GM23338 (cell line): ENCODE results near the gene XYLT1. TPM values are rescaled to one million over a fixed set of nuclear protein-coding genes. Genes with fewer than 3 reads are reported as not detected.

Experiments used
- ATAC-seq: fragments of 200-7000 bp; cut with Tn5 transposase; 3 replicates; pipeline ENCODE4 v1.9.1; 2020
- DNase-seq: peaks from one replicate; pipeline ENCODE4 v3.0.0-alpha.2; 2015; ENCODE audit warnings: low spot score
- H2AFZ ChIP-seq: fragments of 200-600 bp; sonication (generic); 2 replicates; pipeline ENCODE4 v1.8.0; 2016; ENCODE audit warnings: antibody characterized with exemption, mild to moderate bottlenecking, moderate library complexity
- H3F3A ChIP-seq: fragments of 200-600 bp; sonication (generic); replicated peaks from 2 replicates; pipeline ENCODE4 v1.8.0; 2017; ENCODE audit warnings: antibody characterized with exemption, mixed run types, low read depth
- H3K27ac ChIP-seq: fragments of 200-600 bp; sonication (generic); 2 replicates; pipeline ENCODE4 v1.6.1; 2016; ENCODE audit warnings: low read depth
- H3K27me3 ChIP-seq: fragments of 200-600 bp; sonication (generic); 2 replicates; pipeline ENCODE4 v1.8.0; 2016; ENCODE audit warnings: mild to moderate bottlenecking, mixed run types, moderate library complexity; ENCODE audit not compliant: insufficient read depth
- H3K36me3 ChIP-seq: fragments of 200-600 bp; sonication (generic); 2 replicates; pipeline ENCODE4 v1.8.0; 2016; ENCODE audit warnings: mild to moderate bottlenecking; ENCODE audit not compliant: insufficient read depth
- H3K4me1 ChIP-seq: fragments of 200-600 bp; sonication (generic); 2 replicates; pipeline ENCODE4 v1.8.0; 2016; ENCODE audit warnings: mild to moderate bottlenecking, moderate library complexity; ENCODE audit not compliant: insufficient read depth
- H3K4me2 ChIP-seq: fragments of 200-600 bp; sonication (generic); 2 replicates; pipeline ENCODE4 v1.7.1; 2017; ENCODE audit warnings: mixed run types
- H3K4me3 ChIP-seq: fragments of 200-600 bp; sonication (generic); 2 replicates; pipeline ENCODE4 v1.6.1; 2016; ENCODE audit warnings: mixed run types
- H3K79me2 ChIP-seq: fragments of 200-600 bp; sonication (generic); replicated peaks from 2 replicates; pipeline ENCODE4 v1.8.0; 2017; ENCODE audit warnings: mild to moderate bottlenecking; ENCODE audit not compliant: insufficient read depth
- H3K9me2 ChIP-seq: fragments of 200-600 bp; sonication (generic); 2 replicates; pipeline ENCODE4 v1.8.0; 2017; ENCODE audit not compliant: insufficient read depth
- H4K20me1 ChIP-seq: fragments of 200-600 bp; sonication (generic); replicated peaks from 2 replicates; pipeline ENCODE4 v1.8.0; 2017; ENCODE audit warnings: mild to moderate bottlenecking; ENCODE audit not compliant: insufficient read depth
- H3K27ac Mint-ChIP-seq: 2 replicates; pipeline ENCODE4 v1.8.0; 2020; ENCODE audit warnings: inconsistent platforms, mild to moderate bottlenecking, moderate library complexity, mixed read lengths
- H3K27me3 Mint-ChIP-seq: 3 replicates; pipeline ENCODE4 v1.8.0; 2022; ENCODE audit warnings: low read depth, mild to moderate bottlenecking, moderate library complexity, mixed read lengths, inconsistent platforms; ENCODE audit not compliant: insufficient read depth, poor library complexity
- H3K36me3 Mint-ChIP-seq: 3 replicates; pipeline ENCODE4 v1.8.0; 2021; ENCODE audit warnings: low read depth, mild to moderate bottlenecking, inconsistent platforms, moderate library complexity, mixed read lengths
- H3K4me1 Mint-ChIP-seq: 3 replicates; pipeline ENCODE4 v1.8.0; 2020; ENCODE audit warnings: mild to moderate bottlenecking, inconsistent platforms, mixed read lengths
- H3K4me3 Mint-ChIP-seq: 3 replicates; pipeline ENCODE4 v1.8.0; 2021; ENCODE audit warnings: moderate library complexity, mild to moderate bottlenecking, inconsistent platforms, mixed read lengths
- H3K9me3 Mint-ChIP-seq: 3 replicates; pipeline ENCODE4 v1.8.0; 2020; ENCODE audit warnings: moderate library complexity, mild to moderate bottlenecking, inconsistent platforms, mixed read lengths
- CREB1 ChIP-seq: fragments of 250-450 bp; sonication (Bioruptor Pico); IDR thresholded peaks from 2 replicates; pipeline ENCODE4 v1.5.0; 2020; ENCODE audit warnings: low read depth, mild to moderate bottlenecking, moderate library complexity
- EZH2 ChIP-seq: fragments of 200-600 bp; sonication (generic); IDR thresholded peaks from one replicate; pipeline ENCODE4 v1.8.0; 2017; ENCODE audit warnings: antibody characterized with exemption, mild to moderate bottlenecking, low read depth; ENCODE audit not compliant: unreplicated experiment
- EZH2phosphoT487 ChIP-seq: fragments of 200-600 bp; sonication (generic); IDR thresholded peaks from one replicate; pipeline ENCODE4 v1.8.1; 2018; ENCODE audit warnings: antibody characterized with exemption; ENCODE audit not compliant: unreplicated experiment
- JUNB ChIP-seq: IDR thresholded peaks from one replicate; pipeline ENCODE4 v1.6.1; 2016; ENCODE audit warnings: antibody characterized with exemption; ENCODE audit not compliant: unreplicated experiment
- NANOG ChIP-seq: IDR thresholded peaks from 2 replicates; pipeline ENCODE4 v1.6.1; 2016; ENCODE audit warnings: antibody characterized with exemption, borderline replicate concordance
- POLR2AphosphoS5 ChIP-seq: IDR thresholded peaks from 2 replicates; pipeline ENCODE4 v1.6.1; 2016; ENCODE audit warnings: antibody characterized with exemption, low read depth
- STAT1 ChIP-seq: IDR thresholded peaks from one replicate; pipeline ENCODE4 v1.6.1; 2016; ENCODE audit warnings: antibody characterized with exemption; ENCODE audit not compliant: unreplicated experiment
- ZNF114 ChIP-seq: fragments of 250-450 bp; sonication (Bioruptor Pico); IDR thresholded peaks from 2 replicates; pipeline ENCODE4 v1.5.0; 2020; ENCODE audit warnings: mild to moderate bottlenecking, moderate library complexity
- ZNF331 ChIP-seq: fragments of 250-450 bp; sonication (Bioruptor Pico); IDR thresholded peaks from 2 replicates; pipeline ENCODE4 v1.5.0; 2020; ENCODE audit warnings: low read depth, mild to moderate bottlenecking, moderate library complexity
- polyA plus RNA-seq: library from polyadenylated mRNA; unstranded; fragments of >200 nt; fragmentation: Nextera tagmentation; extraction: Ambion mirVana; gene quantifications from 2 replicates; pipeline ENCODE4 v1.2.1, GENCODE V29; 2016
- total RNA-seq: library from RNA; depleted of rRNA; stranded (reverse); fragments of >200 nt; shearing (Covaris generic); gene quantifications from 2 replicates; pipeline ENCODE4 v1.2.3, GENCODE V29; 2014
- TF ChIP-seq, protein P1 (sequence below): IDR thresholded peaks from 2 replicates; pipeline ENCODE4 v1.6.1; 2016; ENCODE audit warnings: antibody characterized with exemption
- TF ChIP-seq, protein P2 (sequence below): fragments of 250-450 bp; sonication (Bioruptor Pico); IDR thresholded peaks from 2 replicates; pipeline ENCODE4 v1.5.0; 2020; ENCODE audit warnings: mild to moderate bottlenecking, moderate library complexity
- TF ChIP-seq, protein P3 (sequence below), 2 experiments: fragments of 200-600 bp in 1 of 2; sonication (generic) in 1 of 2; conservative IDR thresholded peaks; 2 replicates each; pipeline versions ENCODE4 v1.5.1 to v1.6.1; 2016 to 2017; ENCODE audit warnings: antibody characterized with exemption in 2 of 2, low read depth in 2 of 2, mild to moderate bottlenecking in 2 of 2, moderate library complexity in 1 of 2
- TF ChIP-seq, protein P4 (sequence below): IDR thresholded peaks from one replicate; pipeline ENCODE4 v1.6.1; 2018; ENCODE audit warnings: antibody characterized with exemption; ENCODE audit not compliant: unreplicated experiment

Gene XYLT1
- total and polyA plus RNA-seq, 2 experiments from 2014 or later, result 3.5 to 24.7 TPM

DNA sequence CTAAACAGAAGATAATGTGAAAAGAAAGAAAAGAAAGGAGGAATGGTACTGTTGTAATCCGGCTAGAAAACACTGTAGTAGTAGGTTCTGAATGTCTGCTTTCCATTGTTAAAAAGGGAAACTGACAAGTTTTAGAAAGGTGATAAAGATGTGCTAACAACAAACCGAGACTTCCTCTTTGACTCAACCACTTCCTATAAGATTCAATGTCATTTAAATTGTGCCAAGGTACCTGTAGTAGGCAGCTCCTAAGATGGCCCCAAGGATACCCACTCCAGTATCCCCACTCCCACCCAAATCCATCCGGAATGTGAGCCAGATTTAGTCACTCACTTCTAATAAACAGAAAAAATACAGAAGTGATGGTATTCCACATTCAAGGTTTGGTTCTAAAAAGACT is 31.2 kb downstream of the XYLT1 start:
- no peak overlapping the region for H3K4me3 ChIP-seq
- no peaks in the 10 kb centered on the region for H3K27me3 ChIP-seq
- peaks cover 7% of the 10 kb centered on the region for H3K4me1 Mint-ChIP-seq
- peaks cover 74% of the 10 kb centered on the region for H3K79me2 ChIP-seq
- H3K4me1 ChIP-seq, result peaks cover 8% of the 10 kb centered on the region; the same call in 1 of the 2 replicates
- no peak overlapping the region for H3K4me3 Mint-ChIP-seq
- ATAC-seq (no peak), DNase-seq (no peak)
- H3K36me3 Mint-ChIP-seq, result peaks cover 19% of the 10 kb centered on the region; the same call in 2 of the 3 replicates
- no peaks in the 10 kb centered on the region for H3K27me3 Mint-ChIP-seq
- no peak overlapping the region for H2AFZ ChIP-seq
- no peaks in the 10 kb centered on the region; the same call in 1 of the 3 replicates for H3K9me3 Mint-ChIP-seq
- TF ChIP-seq, protein P1, sequence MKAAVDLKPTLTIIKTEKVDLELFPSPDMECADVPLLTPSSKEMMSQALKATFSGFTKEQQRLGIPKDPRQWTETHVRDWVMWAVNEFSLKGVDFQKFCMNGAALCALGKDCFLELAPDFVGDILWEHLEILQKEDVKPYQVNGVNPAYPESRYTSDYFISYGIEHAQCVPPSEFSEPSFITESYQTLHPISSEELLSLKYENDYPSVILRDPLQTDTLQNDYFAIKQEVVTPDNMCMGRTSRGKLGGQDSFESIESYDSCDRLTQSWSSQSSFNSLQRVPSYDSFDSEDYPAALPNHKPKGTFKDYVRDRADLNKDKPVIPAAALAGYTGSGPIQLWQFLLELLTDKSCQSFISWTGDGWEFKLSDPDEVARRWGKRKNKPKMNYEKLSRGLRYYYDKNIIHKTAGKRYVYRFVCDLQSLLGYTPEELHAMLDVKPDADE, result no peak
- no peak for TF ChIP-seq ZNF331 (CRISPR knock-in tag)
- TF ChIP-seq POLR2AphosphoS5, result no peak
- no peak for TF ChIP-seq EZH2
- no peak for TF ChIP-seq ZNF114 (CRISPR knock-in tag)
- TF ChIP-seq NANOG, result no peak
- TF ChIP-seq, protein P2, sequence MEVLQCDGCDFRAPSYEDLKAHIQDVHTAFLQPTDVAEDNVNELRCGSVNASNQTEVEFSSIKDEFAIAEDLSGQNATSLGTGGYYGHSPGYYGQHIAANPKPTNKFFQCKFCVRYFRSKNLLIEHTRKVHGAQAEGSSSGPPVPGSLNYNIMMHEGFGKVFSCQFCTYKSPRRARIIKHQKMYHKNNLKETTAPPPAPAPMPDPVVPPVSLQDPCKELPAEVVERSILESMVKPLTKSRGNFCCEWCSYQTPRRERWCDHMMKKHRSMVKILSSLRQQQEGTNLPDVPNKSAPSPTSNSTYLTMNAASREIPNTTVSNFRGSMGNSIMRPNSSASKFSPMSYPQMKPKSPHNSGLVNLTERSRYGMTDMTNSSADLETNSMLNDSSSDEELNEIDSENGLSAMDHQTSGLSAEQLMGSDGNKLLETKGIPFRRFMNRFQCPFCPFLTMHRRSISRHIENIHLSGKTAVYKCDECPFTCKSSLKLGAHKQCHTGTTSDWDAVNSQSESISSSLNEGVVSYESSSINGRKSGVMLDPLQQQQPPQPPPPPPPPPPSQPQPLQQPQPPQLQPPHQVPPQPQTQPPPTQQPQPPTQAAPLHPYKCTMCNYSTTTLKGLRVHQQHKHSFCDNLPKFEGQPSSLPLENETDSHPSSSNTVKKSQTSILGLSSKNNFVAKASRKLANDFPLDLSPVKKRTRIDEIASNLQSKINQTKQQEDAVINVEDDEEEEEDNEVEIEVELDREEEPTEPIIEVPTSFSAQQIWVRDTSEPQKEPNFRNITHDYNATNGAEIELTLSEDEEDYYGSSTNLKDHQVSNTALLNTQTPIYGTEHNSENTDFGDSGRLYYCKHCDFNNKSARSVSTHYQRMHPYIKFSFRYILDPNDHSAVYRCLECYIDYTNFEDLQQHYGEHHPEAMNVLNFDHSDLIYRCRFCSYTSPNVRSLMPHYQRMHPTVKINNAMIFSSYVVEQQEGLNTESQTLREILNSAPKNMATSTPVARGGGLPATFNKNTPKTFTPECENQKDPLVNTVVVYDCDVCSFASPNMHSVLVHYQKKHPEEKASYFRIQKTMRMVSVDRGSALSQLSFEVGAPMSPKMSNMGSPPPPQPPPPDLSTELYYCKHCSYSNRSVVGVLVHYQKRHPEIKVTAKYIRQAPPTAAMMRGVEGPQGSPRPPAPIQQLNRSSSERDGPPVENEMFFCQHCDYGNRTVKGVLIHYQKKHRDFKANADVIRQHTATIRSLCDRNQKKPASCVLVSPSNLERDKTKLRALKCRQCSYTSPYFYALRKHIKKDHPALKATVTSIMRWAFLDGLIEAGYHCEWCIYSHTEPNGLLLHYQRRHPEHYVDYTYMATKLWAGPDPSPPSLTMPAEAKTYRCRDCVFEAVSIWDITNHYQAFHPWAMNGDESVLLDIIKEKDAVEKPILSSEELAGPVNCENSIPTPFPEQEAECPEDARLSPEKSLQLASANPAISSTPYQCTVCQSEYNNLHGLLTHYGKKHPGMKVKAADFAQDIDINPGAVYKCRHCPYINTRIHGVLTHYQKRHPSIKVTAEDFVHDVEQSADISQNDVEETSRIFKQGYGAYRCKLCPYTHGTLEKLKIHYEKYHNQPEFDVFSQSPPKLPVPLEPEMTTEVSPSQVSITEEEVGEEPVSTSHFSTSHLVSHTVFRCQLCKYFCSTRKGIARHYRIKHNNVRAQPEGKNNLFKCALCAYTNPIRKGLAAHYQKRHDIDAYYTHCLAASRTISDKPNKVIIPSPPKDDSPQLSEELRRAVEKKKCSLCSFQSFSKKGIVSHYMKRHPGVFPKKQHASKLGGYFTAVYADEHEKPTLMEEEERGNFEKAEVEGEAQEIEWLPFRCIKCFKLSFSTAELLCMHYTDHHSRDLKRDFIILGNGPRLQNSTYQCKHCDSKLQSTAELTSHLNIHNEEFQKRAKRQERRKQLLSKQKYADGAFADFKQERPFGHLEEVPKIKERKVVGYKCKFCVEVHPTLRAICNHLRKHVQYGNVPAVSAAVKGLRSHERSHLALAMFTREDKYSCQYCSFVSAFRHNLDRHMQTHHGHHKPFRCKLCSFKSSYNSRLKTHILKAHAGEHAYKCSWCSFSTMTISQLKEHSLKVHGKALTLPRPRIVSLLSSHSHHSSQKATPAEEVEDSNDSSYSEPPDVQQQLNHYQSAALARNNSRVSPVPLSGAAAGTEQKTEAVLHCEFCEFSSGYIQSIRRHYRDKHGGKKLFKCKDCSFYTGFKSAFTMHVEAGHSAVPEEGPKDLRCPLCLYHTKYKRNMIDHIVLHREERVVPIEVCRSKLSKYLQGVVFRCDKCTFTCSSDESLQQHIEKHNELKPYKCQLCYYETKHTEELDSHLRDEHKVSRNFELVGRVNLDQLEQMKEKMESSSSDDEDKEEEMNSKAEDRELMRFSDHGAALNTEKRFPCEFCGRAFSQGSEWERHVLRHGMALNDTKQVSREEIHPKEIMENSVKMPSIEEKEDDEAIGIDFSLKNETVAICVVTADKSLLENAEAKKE, result no peak
- TF ChIP-seq STAT1, result no peak
- no peak for TF ChIP-seq JUNB
- no peak for TF ChIP-seq CREB1 (CRISPR knock-in tag)
- TF ChIP-seq, protein P3, sequence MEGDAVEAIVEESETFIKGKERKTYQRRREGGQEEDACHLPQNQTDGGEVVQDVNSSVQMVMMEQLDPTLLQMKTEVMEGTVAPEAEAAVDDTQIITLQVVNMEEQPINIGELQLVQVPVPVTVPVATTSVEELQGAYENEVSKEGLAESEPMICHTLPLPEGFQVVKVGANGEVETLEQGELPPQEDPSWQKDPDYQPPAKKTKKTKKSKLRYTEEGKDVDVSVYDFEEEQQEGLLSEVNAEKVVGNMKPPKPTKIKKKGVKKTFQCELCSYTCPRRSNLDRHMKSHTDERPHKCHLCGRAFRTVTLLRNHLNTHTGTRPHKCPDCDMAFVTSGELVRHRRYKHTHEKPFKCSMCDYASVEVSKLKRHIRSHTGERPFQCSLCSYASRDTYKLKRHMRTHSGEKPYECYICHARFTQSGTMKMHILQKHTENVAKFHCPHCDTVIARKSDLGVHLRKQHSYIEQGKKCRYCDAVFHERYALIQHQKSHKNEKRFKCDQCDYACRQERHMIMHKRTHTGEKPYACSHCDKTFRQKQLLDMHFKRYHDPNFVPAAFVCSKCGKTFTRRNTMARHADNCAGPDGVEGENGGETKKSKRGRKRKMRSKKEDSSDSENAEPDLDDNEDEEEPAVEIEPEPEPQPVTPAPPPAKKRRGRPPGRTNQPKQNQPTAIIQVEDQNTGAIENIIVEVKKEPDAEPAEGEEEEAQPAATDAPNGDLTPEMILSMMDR (conservative IDR thresholded peaks at IDR 0.05; ENCODE audit: low read depth in 2 of 2), result no peak
- TF ChIP-seq, protein P4, sequence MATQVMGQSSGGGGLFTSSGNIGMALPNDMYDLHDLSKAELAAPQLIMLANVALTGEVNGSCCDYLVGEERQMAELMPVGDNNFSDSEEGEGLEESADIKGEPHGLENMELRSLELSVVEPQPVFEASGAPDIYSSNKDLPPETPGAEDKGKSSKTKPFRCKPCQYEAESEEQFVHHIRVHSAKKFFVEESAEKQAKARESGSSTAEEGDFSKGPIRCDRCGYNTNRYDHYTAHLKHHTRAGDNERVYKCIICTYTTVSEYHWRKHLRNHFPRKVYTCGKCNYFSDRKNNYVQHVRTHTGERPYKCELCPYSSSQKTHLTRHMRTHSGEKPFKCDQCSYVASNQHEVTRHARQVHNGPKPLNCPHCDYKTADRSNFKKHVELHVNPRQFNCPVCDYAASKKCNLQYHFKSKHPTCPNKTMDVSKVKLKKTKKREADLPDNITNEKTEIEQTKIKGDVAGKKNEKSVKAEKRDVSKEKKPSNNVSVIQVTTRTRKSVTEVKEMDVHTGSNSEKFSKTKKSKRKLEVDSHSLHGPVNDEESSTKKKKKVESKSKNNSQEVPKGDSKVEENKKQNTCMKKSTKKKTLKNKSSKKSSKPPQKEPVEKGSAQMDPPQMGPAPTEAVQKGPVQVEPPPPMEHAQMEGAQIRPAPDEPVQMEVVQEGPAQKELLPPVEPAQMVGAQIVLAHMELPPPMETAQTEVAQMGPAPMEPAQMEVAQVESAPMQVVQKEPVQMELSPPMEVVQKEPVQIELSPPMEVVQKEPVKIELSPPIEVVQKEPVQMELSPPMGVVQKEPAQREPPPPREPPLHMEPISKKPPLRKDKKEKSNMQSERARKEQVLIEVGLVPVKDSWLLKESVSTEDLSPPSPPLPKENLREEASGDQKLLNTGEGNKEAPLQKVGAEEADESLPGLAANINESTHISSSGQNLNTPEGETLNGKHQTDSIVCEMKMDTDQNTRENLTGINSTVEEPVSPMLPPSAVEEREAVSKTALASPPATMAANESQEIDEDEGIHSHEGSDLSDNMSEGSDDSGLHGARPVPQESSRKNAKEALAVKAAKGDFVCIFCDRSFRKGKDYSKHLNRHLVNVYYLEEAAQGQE, result no peak
- TF ChIP-seq EZH2phosphoT487, result no peak
- H3K27ac Mint-ChIP-seq, result no peak overlapping the region
- H4K20me1 ChIP-seq, result no peaks in the 10 kb centered on the region; the same call in 1 of the 2 replicates
- no peaks in the 10 kb centered on the region for H3F3A ChIP-seq
- no peak overlapping the region for H3K4me2 ChIP-seq
- no peak overlapping the region for H3K27ac ChIP-seq
- 0 out of 2 replicates have a peak, but pooled peaks cover 4% of the 10 kb centered on the region for H3K9me2 ChIP-seq
- H3K36me3 ChIP-seq, result no peaks in the 10 kb centered on the region
